ENCODE measurements around the gene SPEF1.

- TF ChIP-seq POLR2A (IDR thresholded peaks at IDR 0.05) (no peak), CTCF (IDR thresholded peaks at IDR 0.05 in 4 of 5, conservative IDR thresholded peaks at IDR 0.05 in 1 of 5) (no peak)
These were observed 41.3 kb downstream of the SPEF1 start for GRCh38 chr20:3739926-3740451.

Measured in gastrocnemius medialis (tissue), 4 donors.